Stimulated activated CD4-positive, alpha-beta T cell treated with anti-CD3 and anti-CD28 coated beads, Interleukin-1b, Interleukin-23, amount 100 ng/mL, for 24 hours (primary cell): ENCODE measurements around the gene SLC7A11.
"Not testable (repeated sequence)": the region's sequence is repeated elsewhere in the genome, so short reads cannot be mapped to it uniquely, and the experiment has no call there.

Experiments
- DNase-seq, 4 experiments: peaks; one replicate each; pipeline ENCODE4 v3.0.0-alpha.2; 2020; ENCODE audit warnings: low read depth in 4 of 4, low spot score in 1 of 4

The SLC7A11 gene

DNA sequence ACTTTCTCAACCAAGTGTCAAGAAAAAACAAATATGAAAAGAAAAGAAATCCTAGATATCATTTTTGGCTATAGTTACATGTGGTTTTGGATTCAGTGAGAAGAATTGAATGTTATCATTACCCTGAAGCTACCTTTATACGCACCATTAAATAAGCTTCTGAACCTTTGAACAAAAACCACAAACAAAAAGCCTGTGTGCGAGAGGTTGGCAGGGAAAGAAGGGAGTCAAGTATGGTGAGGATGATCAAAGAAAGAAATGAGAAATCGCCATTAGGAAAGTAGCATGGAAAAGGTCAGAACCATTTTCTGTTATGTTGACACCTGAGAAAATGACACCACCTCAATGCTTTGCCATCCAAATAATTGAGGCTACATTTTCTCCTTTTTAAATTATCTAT lies 1.2 kb upstream of the SLC7A11 start:
- no peak for DNase-seq

DNA sequence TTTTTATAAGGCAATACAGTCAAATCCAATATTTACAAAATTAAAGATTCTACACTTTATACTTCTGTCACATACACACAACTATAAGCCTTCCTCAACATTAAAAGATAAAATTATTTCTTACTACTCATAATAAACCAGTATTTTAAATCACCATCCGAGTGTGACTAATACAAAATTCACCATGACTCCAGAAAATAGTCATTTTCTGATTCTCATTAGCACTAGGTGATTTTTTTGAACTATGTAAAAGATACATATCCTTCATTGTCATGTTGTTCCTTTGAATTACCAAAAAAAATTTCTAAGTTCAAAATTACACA lies 646 bp upstream of the SLC7A11 start:
- DNase-seq: no peak

DNA sequence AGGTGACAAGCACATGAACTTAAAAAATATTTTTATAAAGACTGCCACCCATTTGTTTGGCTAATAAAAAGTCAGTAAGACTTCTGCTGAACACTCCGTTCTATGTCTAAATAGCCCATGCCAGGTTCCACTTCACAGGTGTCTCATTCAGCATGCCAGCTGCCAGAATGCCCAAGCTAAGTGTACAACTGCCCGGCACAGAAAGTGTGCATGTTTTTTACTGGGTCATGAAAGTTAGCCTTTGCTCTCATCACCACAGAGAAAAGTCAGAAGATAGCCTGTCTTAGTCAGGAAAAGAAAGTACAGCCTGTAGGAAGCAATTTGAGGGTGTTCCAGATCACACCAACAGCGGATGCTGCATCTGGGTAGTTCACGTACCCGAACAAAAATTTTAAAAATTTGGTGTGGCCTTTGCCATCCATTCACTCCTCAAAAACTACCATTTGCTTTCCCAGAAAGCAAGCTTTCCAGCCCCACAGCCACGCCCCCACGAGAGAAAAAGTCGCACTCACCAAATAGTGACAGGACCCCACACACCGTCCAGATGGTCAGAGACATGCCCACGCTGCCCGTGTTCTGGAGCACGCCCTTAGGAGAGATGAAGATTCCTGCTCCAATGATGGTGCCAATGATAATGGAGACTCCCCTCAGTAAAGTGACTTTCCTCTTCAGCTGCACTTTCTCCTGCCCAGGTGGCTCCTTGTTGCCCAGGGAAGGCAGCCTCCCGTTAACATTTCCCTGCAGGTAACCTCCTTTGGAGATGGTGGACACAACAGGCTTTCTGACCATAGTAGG lies 671 bp downstream of the SLC7A11 start:
- no peak for DNase-seq

DNA sequence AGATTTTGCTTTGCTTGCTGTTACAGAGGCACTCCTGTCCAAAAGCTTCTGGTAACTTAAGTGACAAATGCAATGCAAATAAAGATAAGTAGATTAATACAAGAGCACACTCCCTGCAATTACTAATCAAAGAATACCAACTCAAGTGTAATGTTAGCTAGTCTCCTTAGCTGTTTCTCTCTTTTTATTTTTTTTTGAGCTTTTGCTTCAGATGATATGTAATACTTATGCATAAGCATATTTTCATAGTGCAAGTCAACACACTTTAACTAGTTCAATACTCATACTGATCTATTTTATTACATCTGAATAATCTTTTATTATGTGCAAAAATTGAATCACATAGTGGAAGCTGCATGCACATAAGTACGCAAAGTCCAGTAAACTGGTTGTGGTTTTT lies 2.7 kb downstream of the SLC7A11 start:
- DNase-seq: no peak

- no peak for DNase-seq
These were observed 3.4 kb downstream of the SLC7A11 start for GRCh38 chr4:138238521-138239292.

GRCh38 chr4:138237132-138237531 lies 5.0 kb downstream of the SLC7A11 start:
- DNase-seq: not testable (repeated sequence)

GRCh38 chr4:138236037-138236436 lies 6.1 kb downstream of the SLC7A11 start:
- no peak for DNase-seq

GRCh38 chr4:138235419-138235952 lies 6.7 kb downstream of the SLC7A11 start:
- no peak for DNase-seq

- no peak for DNase-seq
These were observed 7.9 kb downstream of the SLC7A11 start for GRCh38 chr4:138234248-138234647.

DNA sequence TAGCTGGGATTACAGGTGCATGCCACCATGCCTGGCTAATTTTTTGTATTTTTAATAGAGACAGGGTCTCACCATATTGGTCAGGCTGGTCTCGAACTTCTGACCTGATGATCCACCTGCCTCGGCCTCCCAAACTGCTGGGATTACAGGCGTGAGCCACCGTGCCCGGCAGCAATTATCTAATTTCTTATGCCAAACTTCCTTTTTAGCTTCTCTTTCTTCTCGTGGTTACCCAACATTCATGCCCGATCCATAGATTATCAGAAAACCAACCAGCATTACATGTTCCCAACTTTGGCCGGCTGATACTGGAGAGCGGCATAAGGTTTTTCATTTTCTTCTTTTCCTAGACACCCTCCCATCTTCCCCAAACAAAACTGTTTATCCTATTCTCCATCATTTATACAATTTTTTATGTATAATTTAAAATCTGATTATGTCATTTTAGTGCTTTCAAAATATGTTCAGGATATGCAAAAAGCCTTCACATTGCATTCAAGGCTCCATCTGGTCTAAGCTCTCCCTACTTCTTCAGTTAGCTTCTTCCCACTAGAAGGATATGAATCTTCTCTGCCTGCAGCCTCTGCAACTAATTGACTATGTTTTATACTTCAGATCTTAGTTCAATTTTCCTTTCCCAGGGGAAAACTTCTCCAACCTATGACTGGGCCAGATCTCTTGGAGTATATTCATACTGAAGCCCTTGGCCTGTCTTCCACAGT lies 8.7 kb downstream of the SLC7A11 start:
- no peak for DNase-seq

GRCh38 chr4:138232364-138232763 lies 9.8 kb downstream of the SLC7A11 start:
- DNase-seq: no peak

GRCh38 chr4:138230048-138230447 lies 12.1 kb downstream of the SLC7A11 start:
- DNase-seq: no peak

- no peak for DNase-seq
These were observed 13.0 kb downstream of the SLC7A11 start for GRCh38 chr4:138229160-138229559.

DNA sequence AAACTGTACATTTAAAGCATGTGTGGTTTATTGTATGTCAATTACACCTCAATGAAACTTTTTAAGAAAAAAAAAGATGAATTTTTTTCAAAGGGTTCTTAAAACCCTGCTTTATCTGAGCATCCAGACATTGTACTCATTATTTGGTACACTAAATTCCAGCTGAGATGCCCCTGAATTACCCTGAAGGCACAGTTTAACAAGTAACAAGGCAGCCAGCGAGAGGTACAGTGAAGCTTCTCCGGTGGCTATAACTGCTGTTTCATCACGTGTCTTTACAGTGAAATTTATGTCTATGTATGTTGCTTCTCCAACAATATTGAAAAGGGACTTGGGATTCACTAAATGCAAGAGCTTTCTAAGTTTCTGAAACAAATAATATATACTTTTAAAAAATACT lies 15.8 kb downstream of the SLC7A11 start:
- no peak for DNase-seq

DNA sequence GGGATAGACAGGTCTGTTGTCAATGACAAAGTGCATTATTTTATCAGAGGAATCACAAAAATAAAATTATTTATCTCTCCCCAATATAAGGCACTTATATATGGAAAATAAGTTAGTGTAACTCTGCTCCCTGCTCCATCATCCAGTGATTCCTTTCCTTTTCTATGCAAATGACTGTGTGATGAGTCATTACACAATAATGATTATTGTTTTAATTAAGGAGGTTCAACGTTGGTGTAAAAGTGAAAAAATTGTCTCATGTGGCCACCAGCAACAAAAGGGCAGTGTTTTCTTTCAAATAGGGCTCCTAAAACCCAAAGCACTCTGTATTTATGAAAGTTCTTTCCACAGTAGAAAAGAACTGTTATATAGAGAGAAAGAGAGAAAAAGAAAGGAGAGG lies 16.7 kb downstream of the SLC7A11 start:
- no peak for DNase-seq

GRCh38 chr4:138224614-138225013 lies 17.5 kb downstream of the SLC7A11 start:
- no peak for DNase-seq

GRCh38 chr4:138223231-138223910 lies 18.8 kb downstream of the SLC7A11 start:
- DNase-seq: no peak

DNA sequence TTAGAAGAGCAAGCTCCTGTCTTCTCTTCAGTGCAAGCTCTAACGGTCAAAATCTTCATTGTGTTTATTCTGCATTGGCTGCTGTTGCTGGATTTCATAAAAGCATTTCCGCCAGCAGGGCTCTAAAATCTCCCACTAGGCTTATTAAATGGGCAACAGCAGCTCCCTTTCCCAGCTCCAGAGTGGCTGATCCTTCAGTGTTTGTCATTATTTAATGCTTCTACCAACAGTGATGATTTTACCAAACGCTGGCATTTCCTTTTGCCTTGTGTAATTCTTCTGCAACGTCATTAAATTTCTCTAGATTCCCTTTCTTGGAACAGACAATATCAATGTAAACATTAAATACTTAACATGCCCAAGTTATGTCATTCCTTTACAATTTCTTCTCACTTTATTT lies 20.1 kb downstream of the SLC7A11 start:
- no peak for DNase-seq

DNA sequence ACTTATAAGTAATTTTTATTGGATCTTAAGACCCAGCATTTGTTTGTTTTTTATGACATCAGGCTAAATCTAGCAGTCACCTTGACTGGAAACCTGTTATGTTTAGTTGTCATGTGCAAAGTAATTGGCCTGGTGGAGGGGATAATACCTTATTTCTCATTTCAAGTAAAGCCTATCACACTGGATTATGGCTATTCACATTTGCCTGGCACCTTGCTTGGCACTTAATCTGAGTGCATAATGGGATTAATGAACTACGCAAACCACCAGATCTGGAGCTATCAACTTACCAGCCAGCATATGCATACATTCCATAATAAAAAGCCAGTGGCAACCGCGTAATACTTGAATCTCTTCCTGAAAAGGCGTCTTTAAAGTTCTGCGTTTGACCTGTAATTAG lies 23.2 kb downstream of the SLC7A11 start:
- DNase-seq: no peak

DNA sequence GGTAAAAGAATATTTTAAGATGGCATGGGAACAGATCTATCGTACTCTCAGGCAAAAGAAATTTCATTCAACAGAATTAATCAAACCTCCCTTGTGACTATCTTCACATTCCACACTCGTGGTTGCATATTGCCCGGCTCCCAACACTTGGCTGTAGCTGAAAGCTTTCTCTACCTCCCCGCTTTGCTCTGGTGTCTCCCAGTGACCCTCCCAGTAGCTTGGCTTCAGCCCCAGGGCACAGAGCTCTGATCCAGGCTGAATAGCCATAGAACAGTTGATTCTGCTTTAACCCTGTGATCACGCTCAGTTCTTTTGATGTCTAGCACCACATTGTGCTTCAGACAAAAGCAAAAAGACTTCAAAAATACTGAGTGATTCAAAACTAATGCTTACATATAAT lies 24.6 kb downstream of the SLC7A11 start:
- DNase-seq: no peak

- DNase-seq: no peak
These were observed 25.8 kb downstream of the SLC7A11 start for GRCh38 chr4:138216272-138216867.
